MM.1S (cell line): Measurements from ENCODE around the gene PIN1.

ENCODE experiments used
- DNase-seq: peaks from one replicate; pipeline ENCODE4 v3.0.0-alpha.2; 2015
- H2AFZ ChIP-seq: fragments of 300-600 bp; sonication (generic); 2 replicates; pipeline ENCODE4 v1.6.0; 2016; ENCODE audit warnings: antibody characterized with exemption, low read length
- H3F3A ChIP-seq: fragments of 300-600 bp; sonication (generic); 2 replicates; pipeline ENCODE4 v1.6.1; 2016; ENCODE audit warnings: mild to moderate bottlenecking, antibody characterized with exemption, low read length, moderate library complexity, mixed read lengths; ENCODE audit not compliant: insufficient read depth
- H3K27ac ChIP-seq: fragments of 300-600 bp; sonication (generic); 2 replicates; pipeline ENCODE4 v1.5.1; 2016; ENCODE audit warnings: mild to moderate bottlenecking, low read length
- H3K27me3 ChIP-seq: fragments of 300-600 bp; sonication (generic); replicated peaks from 2 replicates; pipeline ENCODE4 v1.6.0; 2016; ENCODE audit warnings: low read length; ENCODE audit not compliant: insufficient read depth
- H3K36me3 ChIP-seq: fragments of 300-600 bp; sonication (generic); replicated peaks from 2 replicates; pipeline ENCODE4 v1.6.1; 2016; ENCODE audit warnings: mild to moderate bottlenecking, low read length, mixed read lengths; ENCODE audit not compliant: insufficient read depth
- H3K4me1 ChIP-seq: fragments of 300-600 bp; sonication (generic); 2 replicates; pipeline ENCODE4 v1.6.1; 2016; ENCODE audit warnings: low read length, mixed read lengths
- H3K4me2 ChIP-seq: fragments of 300-600 bp; sonication (generic); 2 replicates; pipeline ENCODE4 v1.6.0; 2016; ENCODE audit warnings: low read depth, low read length
- H3K4me3 ChIP-seq: fragments of 300-600 bp; sonication (generic); 2 replicates; pipeline ENCODE4 v1.5.1; 2016; ENCODE audit warnings: low read length, mixed read lengths
- H3K79me2 ChIP-seq: fragments of 300-600 bp; sonication (generic); 2 replicates; pipeline ENCODE4 v1.6.1; 2016; ENCODE audit warnings: mixed run types, low read length, mixed read lengths
- H3K9ac ChIP-seq: fragments of 300-600 bp; sonication (generic); 2 replicates; pipeline ENCODE4 v1.6.1; 2016; ENCODE audit warnings: low read length, mixed read lengths
- H3K9me2 ChIP-seq: fragments of 300-600 bp; sonication (generic); replicated peaks from 2 replicates; pipeline ENCODE4 v1.6.1; 2016; ENCODE audit warnings: mild to moderate bottlenecking, low read length, mixed read lengths; ENCODE audit not compliant: insufficient read depth
- H3K9me3 ChIP-seq: fragments of 300-600 bp; sonication (generic); replicated peaks from 2 replicates; pipeline ENCODE4 v1.6.1; 2016; ENCODE audit warnings: mild to moderate bottlenecking, low read length, mixed read lengths; ENCODE audit not compliant: insufficient read depth
- H4K20me1 ChIP-seq: fragments of 300-600 bp; sonication (generic); 2 replicates; pipeline ENCODE4 v1.6.1; 2016; ENCODE audit warnings: mild to moderate bottlenecking, low read length, moderate library complexity, mixed read lengths; ENCODE audit not compliant: insufficient read depth
- CTCF ChIP-seq: fragments of 300-600 bp; sonication (generic); IDR thresholded peaks from 2 replicates; pipeline ENCODE4 v1.5.1; 2016; ENCODE audit warnings: antibody characterized with exemption, low read length, mixed read lengths
- EZH2 ChIP-seq: fragments of 300-600 bp; sonication (generic); optimal IDR thresholded peaks from 2 replicates; pipeline ENCODE3; 2017; ENCODE audit warnings: low read depth, mild to moderate bottlenecking, antibody characterized with exemption, low read length, mixed read lengths
- EZH2phosphoT487 ChIP-seq: fragments of 300-600 bp; sonication (generic); IDR thresholded peaks from 2 replicates; pipeline ENCODE4 v1.6.1; 2018; ENCODE audit warnings: antibody characterized with exemption, low read length

Gene PIN1

GRCh38 chr19:9875796-9876195, 40.7 kb downstream of the PIN1 start:
- H3K27me3 ChIP-seq = no peaks in the 10 kb centered on the region
- no peaks in the 10 kb centered on the region for H3K79me2 ChIP-seq
- no peaks in the 10 kb centered on the region for H3K36me3 ChIP-seq
- H3K4me2 ChIP-seq = peak overlapping the region; percentile 11; the same call in 1 of the 2 replicates
- H3K9ac ChIP-seq = no peak overlapping the region
- no peaks in the 10 kb centered on the region for H3K9me2 ChIP-seq
- TF ChIP-seq EZH2 = no peak
- TF ChIP-seq CTCF = no peak
- no peak for TF ChIP-seq EZH2phosphoT487
- H3K27ac ChIP-seq = peak overlapping the region; percentile 33; the same call in 1 of the 2 replicates
- H3K4me1 ChIP-seq = peaks cover 26% of the 10 kb centered on the region
- H3K9me3 ChIP-seq = no peaks in the 10 kb centered on the region
- H4K20me1 ChIP-seq = no peaks in the 10 kb centered on the region
- DNase-seq = peak; percentile 29
- H3K4me3 ChIP-seq = no peak overlapping the region
- 0 out of 2 replicates have a peak, but pooled peaks cover 5% of the 10 kb centered on the region for H3F3A ChIP-seq
- no peak overlapping the region for H2AFZ ChIP-seq

GRCh38 chr19:9877780-9878510, 42.8 kb downstream of the PIN1 start:
- H3K9me2 ChIP-seq = no peaks in the 10 kb centered on the region
- H3K4me1 ChIP-seq = peaks cover 26% of the 10 kb centered on the region
- H3K27me3 ChIP-seq = no peaks in the 10 kb centered on the region
- no peak overlapping the region for H3K9ac ChIP-seq
- peak overlapping the region; percentile 31 for H3K4me2 ChIP-seq
- H3K27ac ChIP-seq = no peak overlapping the region
- 0 out of 2 replicates have a peak, but pooled peaks cover 5% of the 10 kb centered on the region for H3F3A ChIP-seq
- DNase-seq = peak; percentile 13
- TF ChIP-seq CTCF (no peak), EZH2 (no peak), EZH2phosphoT487 (no peak)
- 0 out of 2 replicates have a peak overlapping the region, but pooled peaks have one; percentile 36 for H2AFZ ChIP-seq
- H3K4me3 ChIP-seq = no peak overlapping the region
- H3K79me2 ChIP-seq = no peaks in the 10 kb centered on the region
- H3K9me3 ChIP-seq = no peaks in the 10 kb centered on the region
- H4K20me1 ChIP-seq = no peaks in the 10 kb centered on the region
- no peaks in the 10 kb centered on the region for H3K36me3 ChIP-seq

- DNase-seq = peak; percentile 27
- Histone ChIP-seq H3K4me2 (peak overlapping the region; percentile 31; the same call in 1 of the 2 replicates), H3K4me1 (peaks cover 26% of the 10 kb centered on the region), H4K20me1 (no peaks in the 10 kb centered on the region), H3K9me3 (no peaks in the 10 kb centered on the region), H3K79me2 (no peaks in the 10 kb centered on the region), H3K9me2 (no peaks in the 10 kb centered on the region), H3F3A (0 out of 2 replicates have a peak, but pooled peaks cover 5% of the 10 kb centered on the region), H3K4me3 (0 out of 2 replicates have a peak overlapping the region, but pooled peaks have one; percentile 1), H3K36me3 (no peaks in the 10 kb centered on the region), H3K27me3 (no peaks in the 10 kb centered on the region), H2AFZ (0 out of 2 replicates have a peak overlapping the region, but pooled peaks have one; percentile 36), H3K27ac (no peak overlapping the region), H3K9ac (no peak overlapping the region)
- TF ChIP-seq EZH2phosphoT487 = no peak
- no peak for TF ChIP-seq CTCF
- no peak for TF ChIP-seq EZH2
These were observed 43.5 kb downstream of the PIN1 start for GRCh38 chr19:9878511-9879196.
